ENCODE data around the gene NFX1. TPM values are rescaled to one million over a fixed set of nuclear protein-coding genes. Genes with fewer than 3 reads are reported as not detected.

Gene NFX1
- total and polyA plus RNA-seq, 2 donors (not counting 1 experiment from before 2014, with no cell fraction given) = 67.6 to 76.3 TPM

DNA sequence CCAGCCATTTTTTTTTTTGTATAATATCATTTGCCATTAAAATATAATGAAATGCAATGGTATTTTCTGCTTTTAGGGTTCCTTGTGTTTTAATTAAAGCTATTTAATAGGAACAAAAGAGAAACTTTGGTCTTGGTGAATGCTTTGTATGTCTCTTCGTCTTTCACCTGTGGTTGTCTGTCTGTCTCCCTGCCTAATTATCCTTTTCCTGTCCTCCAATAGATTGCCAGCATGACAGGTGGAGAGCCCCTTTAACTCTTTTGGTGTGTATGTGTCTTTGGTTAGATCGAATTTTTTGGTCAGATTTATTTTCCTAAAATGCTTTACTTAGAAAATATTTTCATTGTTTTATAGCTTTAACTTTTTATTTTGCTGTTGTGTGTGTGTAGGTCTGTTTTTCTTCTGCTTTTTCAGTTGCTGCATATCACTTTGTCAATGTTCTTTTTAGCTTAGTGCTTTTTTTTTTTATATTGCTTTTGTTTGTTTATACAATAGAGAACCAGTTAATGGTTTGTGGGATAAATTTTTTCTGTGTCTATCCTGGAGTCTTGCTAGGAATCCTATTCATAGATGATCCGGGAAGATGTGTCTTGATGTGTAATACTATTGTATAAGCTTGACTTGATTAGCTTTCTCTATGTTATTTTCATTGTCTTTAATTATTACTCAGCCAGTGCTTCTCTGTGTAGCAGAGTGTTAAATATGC, 16.9 kb upstream of the NFX1 start:
- Histone ChIP-seq H4K20me1 (ENCODE audit: control insufficient read depth, insufficient read depth, low read length, poor library complexity, severe bottlenecking) (no peaks in the 10 kb centered on the region), H3K9ac (ENCODE audit: low read length) (no peak overlapping the region), H3K27me3 (replicated peaks in 1 of 4; ENCODE audit: control extremely low read depth in 1 of 4, control insufficient read depth in 3 of 4, insufficient read depth in 4 of 4, low read length in 3 of 4) (no peaks in the 10 kb centered on the region), H3K79me2 (ENCODE audit: control insufficient read depth, insufficient read depth, low read length) (no peaks in the 10 kb centered on the region), H3K4me2 (replicated peaks; ENCODE audit: low read depth, low read length, poor library complexity, severe bottlenecking) (no peak overlapping the region), H3K36me3 (replicated peaks in 1 of 2; ENCODE audit: control extremely low read depth in 1 of 2, control insufficient read depth in 1 of 2, extremely low read depth in 1 of 2, insufficient read depth in 2 of 2, low read length in 1 of 2) (peaks cover 13 to 81% of the 10 kb centered on the region in 2 experiments), H2AFZ (ENCODE audit: insufficient read depth, low read depth, low read length, poor library complexity, severe bottlenecking) (no peak overlapping the region), H3K4me1 (ENCODE audit: control insufficient read depth in 2 of 2, insufficient read depth in 2 of 2, low read length in 2 of 2) (no peaks in the 10 kb centered on the region), H3K27ac (ENCODE audit: low read length in 2 of 2) (no peak overlapping the region), H3K9me3 (ENCODE audit: control extremely low read depth in 1 of 3, control insufficient read depth in 2 of 3, insufficient read depth in 1 of 3, low read length in 2 of 3) (no peaks in the 10 kb centered on the region), H3K4me3 (ENCODE audit: control extremely low read depth in 1 of 5, extremely low read depth in 1 of 5, insufficient read depth in 1 of 5, low read depth in 2 of 5, low read length in 4 of 5) (no peak overlapping the region)
- Mint-ChIP-seq H3K27me3 (no peaks in the 10 kb centered on the region), H3K4me1 (peaks cover 2% of the 10 kb centered on the region), H3K4me3 (no peak overlapping the region), H3K9me3 (ENCODE audit: insufficient read depth) (no peaks in the 10 kb centered on the region), H3K27ac (no peak overlapping the region)
- ChIA-PET CTCF (interaction anchor here (0.6 to 2.7 kb wide), 3 partner anchors 13 to 142 kb away, joined by 3 to 10 read pairs (median 3); no protein-coding TSS in a partner anchor), POLR2A (interaction anchor here (1.0 kb wide), 1 partner anchor 9 kb away, joined by 3 read pairs; the partner anchor contains the start of genes BAG1 and CHMP5)
- WGBS (ENCODE audit: insufficient coverage) = no CpG with 5 or more reads among the region's 3 CpGs
- DNase-seq (no peak), ATAC-seq (ENCODE audit: low read depth) (no peak)
- intact Hi-C loops (cut with micrococcal nuclease) = no loop called here
- TF ChIP-seq, protein P1, sequence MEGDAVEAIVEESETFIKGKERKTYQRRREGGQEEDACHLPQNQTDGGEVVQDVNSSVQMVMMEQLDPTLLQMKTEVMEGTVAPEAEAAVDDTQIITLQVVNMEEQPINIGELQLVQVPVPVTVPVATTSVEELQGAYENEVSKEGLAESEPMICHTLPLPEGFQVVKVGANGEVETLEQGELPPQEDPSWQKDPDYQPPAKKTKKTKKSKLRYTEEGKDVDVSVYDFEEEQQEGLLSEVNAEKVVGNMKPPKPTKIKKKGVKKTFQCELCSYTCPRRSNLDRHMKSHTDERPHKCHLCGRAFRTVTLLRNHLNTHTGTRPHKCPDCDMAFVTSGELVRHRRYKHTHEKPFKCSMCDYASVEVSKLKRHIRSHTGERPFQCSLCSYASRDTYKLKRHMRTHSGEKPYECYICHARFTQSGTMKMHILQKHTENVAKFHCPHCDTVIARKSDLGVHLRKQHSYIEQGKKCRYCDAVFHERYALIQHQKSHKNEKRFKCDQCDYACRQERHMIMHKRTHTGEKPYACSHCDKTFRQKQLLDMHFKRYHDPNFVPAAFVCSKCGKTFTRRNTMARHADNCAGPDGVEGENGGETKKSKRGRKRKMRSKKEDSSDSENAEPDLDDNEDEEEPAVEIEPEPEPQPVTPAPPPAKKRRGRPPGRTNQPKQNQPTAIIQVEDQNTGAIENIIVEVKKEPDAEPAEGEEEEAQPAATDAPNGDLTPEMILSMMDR (IDR thresholded peaks at IDR 0.05) = no peak
- no peak for TF ChIP-seq EZH2 (IDR thresholded peaks at IDR 0.05; ENCODE audit: borderline replicate concordance, insufficient read depth, low read depth, low read length, poor library complexity, severe bottlenecking)

GRCh38 chr9:33273972-33274328, 16.4 kb upstream of the NFX1 start:
- 100% methylated on average over 1 of the region's 2 CpGs for WGBS (ENCODE audit: insufficient coverage)
- no peak overlapping the region for H3K27ac Mint-ChIP-seq
- intact Hi-C loops (cut with micrococcal nuclease) = no loop called here

More at GRCh38 chr9:33273972-33274328, 16.4 kb upstream of the NFX1 start:
- Mint-ChIP-seq H3K27me3 (no peaks in the 10 kb centered on the region), H3K4me1 (peaks cover 2% of the 10 kb centered on the region), H3K4me3 (no peak overlapping the region), H3K9me3 (ENCODE audit: insufficient read depth) (no peaks in the 10 kb centered on the region)
- H3K9me3 ChIP-seq (ENCODE audit: control extremely low read depth in 1 of 3, control insufficient read depth in 2 of 3, insufficient read depth in 1 of 3, low read length in 2 of 3) = no peaks in the 10 kb centered on the region
- ATAC-seq (ENCODE audit: low read depth) = no peak
- no peak overlapping the region for H3K9ac ChIP-seq (ENCODE audit: low read length)
- H3K4me3 ChIP-seq (ENCODE audit: control extremely low read depth in 1 of 5, extremely low read depth in 1 of 5, insufficient read depth in 1 of 5, low read depth in 2 of 5, low read length in 4 of 5) = no peak overlapping the region
- H2AFZ ChIP-seq (ENCODE audit: insufficient read depth, low read depth, low read length, poor library complexity, severe bottlenecking) = no peak overlapping the region
- POLR2A ChIA-PET = interaction anchor here (1.0 kb wide), 1 partner anchor 9 kb away, joined by 3 read pairs; the partner anchor contains the start of genes BAG1 and CHMP5
- H3K4me1 ChIP-seq (ENCODE audit: control insufficient read depth in 2 of 2, insufficient read depth in 2 of 2, low read length in 2 of 2) = no peaks in the 10 kb centered on the region
- H3K27me3 ChIP-seq (replicated peaks in 1 of 4; ENCODE audit: control extremely low read depth in 1 of 4, control insufficient read depth in 3 of 4, insufficient read depth in 4 of 4, low read length in 3 of 4) = no peaks in the 10 kb centered on the region
- H3K36me3 ChIP-seq (replicated peaks in 1 of 2; ENCODE audit: control extremely low read depth in 1 of 2, control insufficient read depth in 1 of 2, extremely low read depth in 1 of 2, insufficient read depth in 2 of 2, low read length in 1 of 2) = peaks cover 15 to 82% of the 10 kb centered on the region in 2 experiments
- TF ChIP-seq, protein P1 (IDR thresholded peaks at IDR 0.05) = no peak
- no peak for TF ChIP-seq EZH2 (IDR thresholded peaks at IDR 0.05; ENCODE audit: borderline replicate concordance, insufficient read depth, low read depth, low read length, poor library complexity, severe bottlenecking)
- no peak overlapping the region for H3K27ac ChIP-seq (ENCODE audit: low read length in 2 of 2)
- no peaks in the 10 kb centered on the region for H4K20me1 ChIP-seq (ENCODE audit: control insufficient read depth, insufficient read depth, low read length, poor library complexity, severe bottlenecking)
- no peak overlapping the region for H3K4me2 ChIP-seq (replicated peaks; ENCODE audit: low read depth, low read length, poor library complexity, severe bottlenecking)
- CTCF ChIA-PET = interaction anchor here (0.7 to 2.7 kb wide), 2 partner anchors 13 to 141 kb away, joined by 3 to 10 read pairs; no protein-coding TSS in a partner anchor
- no peaks in the 10 kb centered on the region for H3K79me2 ChIP-seq (ENCODE audit: control insufficient read depth, insufficient read depth, low read length)
- DNase-seq = no peak
